ENCODE data around the gene TRAF2. TPM values are rescaled to one million over a fixed set of nuclear protein-coding genes. Genes with fewer than 3 reads are reported as not detected.

TRAF2 gene
- total RNA-seq, 1 experiment from 2014 or later, result 61.9 TPM

- peak; percentile 58 for DNase-seq (ENCODE audit: low read depth)
- in situ Hi-C loops (cut with HindIII; ENCODE audit: low pct_unique_long_range_greater_than_20kb, low sequenced_read_pairs), result no loop called here
These were observed 37.6 kb downstream of the TRAF2 start for GRCh38 chr9:136923881-136924280.

GRCh38 chr9:136925414-136926153 is 39.3 kb downstream of the TRAF2 start:
- in situ Hi-C loops (cut with HindIII; ENCODE audit: low pct_unique_long_range_greater_than_20kb, low sequenced_read_pairs), result no loop called here
- no peak for DNase-seq (ENCODE audit: low read depth)

GRCh38 chr9:136926154-136926704 is 39.9 kb downstream of the TRAF2 start:
- no peak for DNase-seq (ENCODE audit: low read depth)
- in situ Hi-C loops (cut with HindIII; ENCODE audit: low pct_unique_long_range_greater_than_20kb, low sequenced_read_pairs), result no loop called here

DNA sequence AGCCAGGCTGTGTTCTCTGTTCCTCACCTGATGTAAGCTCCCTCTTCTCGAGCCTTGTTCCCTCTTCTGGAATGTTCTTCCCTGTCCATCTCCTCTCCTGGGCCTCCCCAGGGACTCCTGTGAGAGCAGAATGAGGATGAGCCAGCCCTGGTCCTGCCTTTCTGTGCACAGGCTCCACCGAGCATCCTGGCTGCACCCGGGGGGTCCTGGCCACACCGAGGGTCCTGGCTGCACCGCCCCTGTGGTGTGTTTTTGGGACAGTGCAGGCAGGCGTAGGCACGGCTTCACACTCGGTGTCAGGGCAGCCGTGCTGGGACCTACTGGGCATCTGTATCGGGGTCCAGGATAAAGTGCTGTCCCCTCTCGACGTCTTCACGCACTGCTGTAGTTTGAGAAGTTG is 40.4 kb downstream of the TRAF2 start:
- DNase-seq (ENCODE audit: low read depth), result no peak
- in situ Hi-C loops (cut with HindIII; ENCODE audit: low pct_unique_long_range_greater_than_20kb, low sequenced_read_pairs), result no loop called here

DNA sequence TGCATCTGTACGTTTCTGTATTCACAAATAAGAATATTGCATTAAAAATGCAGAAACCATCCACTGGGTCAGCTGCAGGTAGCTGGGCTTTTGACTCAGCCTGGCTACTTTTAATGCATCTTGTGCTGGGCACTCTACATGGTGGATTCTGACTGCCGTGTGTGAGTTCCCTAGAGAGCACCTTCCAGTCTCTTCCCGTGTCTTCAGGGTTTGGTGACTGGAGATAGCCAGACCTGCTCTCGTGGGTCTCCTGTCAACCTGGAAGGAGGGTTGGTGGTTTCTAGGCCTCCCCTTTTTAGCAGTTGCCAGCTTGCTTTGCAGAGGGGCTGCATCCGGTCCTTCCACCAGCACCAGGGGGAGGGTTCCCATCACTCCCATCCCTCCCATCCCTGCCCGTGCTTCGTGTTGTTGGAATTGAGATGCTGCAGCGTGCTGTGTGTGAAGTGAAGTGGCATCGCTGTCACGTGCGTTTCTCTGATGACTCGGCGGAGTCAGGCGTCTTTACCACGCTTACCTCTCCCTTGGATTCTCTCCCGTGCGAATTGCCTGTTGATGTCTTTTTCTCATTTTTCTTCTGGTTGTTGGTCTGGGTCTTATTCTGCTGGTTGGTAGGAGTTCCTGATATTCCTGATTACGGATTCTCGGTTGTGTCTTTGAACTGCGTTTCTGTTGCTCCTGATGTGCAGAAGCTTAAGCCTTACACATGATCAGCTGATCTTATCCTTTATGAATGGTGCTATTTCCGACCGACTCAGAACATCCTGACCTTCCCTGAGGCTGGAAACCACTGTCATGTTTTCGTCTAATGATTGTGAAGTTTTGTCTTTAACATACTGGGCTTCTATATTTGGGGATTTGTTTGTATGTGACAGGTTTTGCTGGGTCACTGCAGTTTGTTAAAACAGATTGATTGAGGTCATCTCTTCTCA is 41.3 kb downstream of the TRAF2 start:
- in situ Hi-C loops (cut with HindIII; ENCODE audit: low pct_unique_long_range_greater_than_20kb, low sequenced_read_pairs), result no loop called here
- no peak for DNase-seq (ENCODE audit: low read depth)

- DNase-seq (ENCODE audit: low read depth), result no peak
- in situ Hi-C loops (cut with HindIII; ENCODE audit: low pct_unique_long_range_greater_than_20kb, low sequenced_read_pairs), result no loop called here
These were observed 42.3 kb downstream of the TRAF2 start for GRCh38 chr9:136928591-136928990.

DNA sequence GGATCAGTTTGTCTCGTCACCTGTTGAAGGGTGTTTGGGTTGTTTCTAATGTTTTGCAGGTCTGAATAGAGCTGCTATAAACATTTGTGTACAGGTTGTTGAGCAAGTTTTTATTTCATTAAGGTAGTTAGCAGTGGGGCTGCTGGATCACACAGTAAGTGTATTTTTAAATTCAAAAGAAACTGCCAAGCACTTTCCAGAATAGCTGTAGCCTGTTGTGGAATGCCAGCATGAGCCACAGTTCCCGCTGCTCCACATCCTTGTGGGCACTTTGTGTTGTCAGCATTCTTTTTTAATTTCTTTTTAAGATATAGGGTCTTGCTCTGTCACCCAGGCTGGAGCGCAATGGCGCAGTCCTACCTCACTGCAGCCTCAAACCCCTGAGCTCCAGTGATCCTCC is 43.7 kb downstream of the TRAF2 start:
- no peak for DNase-seq (ENCODE audit: low read depth)
- in situ Hi-C loops (cut with HindIII; ENCODE audit: low pct_unique_long_range_greater_than_20kb, low sequenced_read_pairs), result no loop called here

GRCh38 chr9:136931611-136932130 is 45.4 kb downstream of the TRAF2 start:
- DNase-seq (ENCODE audit: low read depth), result no peak
- in situ Hi-C loops (cut with HindIII; ENCODE audit: low pct_unique_long_range_greater_than_20kb, low sequenced_read_pairs), result no loop called here

DNA sequence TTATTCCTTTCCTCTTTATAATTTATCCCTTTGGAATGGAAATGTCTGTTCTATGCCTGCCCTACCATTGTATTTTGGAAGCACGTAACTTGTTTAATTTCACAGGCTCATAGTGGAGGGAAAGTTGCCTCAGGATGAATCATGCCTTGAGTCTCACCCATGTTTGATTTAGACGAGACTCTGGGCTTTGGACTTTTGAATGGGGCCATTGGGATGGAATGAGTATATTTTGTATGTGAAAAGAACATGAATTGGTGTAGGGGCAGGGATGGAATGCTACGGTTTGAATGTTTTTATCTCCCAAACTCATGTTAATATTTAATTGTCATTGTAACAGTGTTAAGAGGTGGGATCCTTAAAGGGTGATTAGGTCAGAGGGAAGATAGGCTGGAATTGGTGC is 48.0 kb downstream of the TRAF2 start:
- in situ Hi-C loops (cut with HindIII; ENCODE audit: low pct_unique_long_range_greater_than_20kb, low sequenced_read_pairs), result no loop called here

DNA sequence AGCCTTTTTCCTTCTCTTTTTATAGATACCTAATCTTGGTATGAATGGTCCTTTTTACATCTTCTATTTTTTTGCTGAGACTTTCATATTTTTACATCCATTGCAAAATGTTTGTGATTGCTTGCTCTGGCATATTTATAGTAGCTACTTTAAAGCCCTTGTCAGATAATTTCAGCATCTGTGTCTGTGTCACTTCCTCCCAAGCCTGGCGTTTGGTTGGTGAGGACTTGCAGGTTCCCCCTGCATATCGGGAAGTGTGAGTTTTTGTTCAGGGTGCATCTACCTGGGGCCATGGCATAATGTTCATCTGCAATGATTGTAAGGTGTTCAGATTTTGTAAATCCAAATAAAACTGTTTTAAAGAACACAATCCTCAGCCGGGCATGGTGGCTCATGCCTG is 49.3 kb downstream of the TRAF2 start:
- no peak for DNase-seq (ENCODE audit: low read depth)
- in situ Hi-C loops (cut with HindIII; ENCODE audit: low pct_unique_long_range_greater_than_20kb, low sequenced_read_pairs), result no loop called here

More for the DNA sequence above, 48.0 kb downstream of the TRAF2 start:
- DNase-seq (ENCODE audit: low read depth), result no peak

GRCh38 chr9:136936645-136937170 is 50.4 kb downstream of the TRAF2 start:
- in situ Hi-C loops (cut with HindIII; ENCODE audit: low pct_unique_long_range_greater_than_20kb, low sequenced_read_pairs), result no loop called here
- DNase-seq (ENCODE audit: low read depth), result no peak

DNA sequence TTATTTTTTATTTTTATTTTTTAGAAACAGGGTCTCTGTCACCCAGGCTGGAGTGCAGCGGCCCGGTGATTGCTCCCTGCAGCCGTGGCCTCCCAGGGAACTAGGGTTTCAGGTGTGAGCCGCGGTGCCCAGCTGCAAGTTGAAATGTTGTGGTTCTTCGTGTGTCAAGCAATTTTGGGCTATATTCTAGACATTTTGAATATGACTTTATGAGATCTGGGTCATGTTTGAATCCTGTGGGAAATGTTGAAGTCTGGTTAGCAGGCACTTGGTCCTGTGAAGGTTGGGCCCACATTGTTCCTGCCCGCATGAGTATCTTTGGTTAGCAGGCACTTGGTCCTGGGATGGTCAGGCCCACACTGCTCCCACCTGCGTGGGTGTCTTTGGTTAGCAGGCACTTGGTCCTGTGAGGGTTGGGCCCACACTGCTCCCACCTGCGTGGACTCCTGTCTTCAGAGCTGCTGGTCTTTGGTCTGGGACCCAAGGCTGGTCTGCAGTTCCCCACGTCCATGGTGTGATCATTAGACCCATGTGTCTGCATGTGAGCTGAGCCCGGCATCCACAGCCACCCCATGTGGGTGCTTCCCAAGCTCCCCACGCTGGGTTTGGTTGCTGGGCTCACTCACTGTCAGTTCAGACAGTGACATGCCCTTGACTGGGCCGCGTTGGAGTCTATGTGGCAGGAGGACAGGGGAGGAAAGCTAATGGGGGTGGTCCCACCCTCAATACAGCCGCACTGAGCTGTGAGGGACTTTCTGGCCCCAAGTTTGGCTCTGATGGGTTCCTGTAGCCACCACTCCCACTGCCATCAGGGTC is 51.1 kb downstream of the TRAF2 start:
- in situ Hi-C loops (cut with HindIII; ENCODE audit: low pct_unique_long_range_greater_than_20kb, low sequenced_read_pairs), result no loop called here
- DNase-seq (ENCODE audit: low read depth), result no peak

DNA sequence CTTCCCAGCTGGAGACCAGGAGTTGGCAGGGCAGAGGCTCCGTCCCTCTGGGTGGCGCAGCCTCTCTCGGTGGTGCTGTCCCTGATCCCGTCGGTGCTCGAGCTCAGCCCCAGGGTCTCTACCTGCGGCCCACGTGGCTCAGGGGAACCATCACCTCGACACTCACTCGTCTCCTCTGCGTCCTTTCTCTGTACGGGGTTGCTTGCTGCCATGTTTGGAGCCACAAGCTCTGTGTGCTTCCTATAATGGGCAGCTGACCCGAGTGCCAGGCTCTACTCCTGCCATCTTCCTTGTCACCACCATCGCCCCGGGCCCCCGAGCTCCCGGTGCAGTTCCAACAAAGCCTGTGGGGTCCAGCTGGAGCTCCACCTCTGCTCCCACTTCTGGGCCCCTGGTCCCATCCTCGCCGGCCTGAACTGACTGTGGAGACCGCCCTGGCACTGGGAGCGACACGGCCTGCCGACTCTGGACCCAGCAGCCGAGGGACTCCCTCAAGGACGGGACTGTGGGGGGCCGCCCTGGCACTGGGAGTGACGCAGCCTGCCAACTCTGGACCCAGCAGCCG is 53.2 kb downstream of the TRAF2 start:
- in situ Hi-C loops (cut with HindIII; ENCODE audit: low pct_unique_long_range_greater_than_20kb, low sequenced_read_pairs), result no loop called here
- DNase-seq (ENCODE audit: low read depth), result no peak

- in situ Hi-C loops (cut with HindIII; ENCODE audit: low pct_unique_long_range_greater_than_20kb, low sequenced_read_pairs), result no loop called here
These were observed 53.7 kb downstream of the TRAF2 start for GRCh38 chr9:136939996-136940525.

DNA sequence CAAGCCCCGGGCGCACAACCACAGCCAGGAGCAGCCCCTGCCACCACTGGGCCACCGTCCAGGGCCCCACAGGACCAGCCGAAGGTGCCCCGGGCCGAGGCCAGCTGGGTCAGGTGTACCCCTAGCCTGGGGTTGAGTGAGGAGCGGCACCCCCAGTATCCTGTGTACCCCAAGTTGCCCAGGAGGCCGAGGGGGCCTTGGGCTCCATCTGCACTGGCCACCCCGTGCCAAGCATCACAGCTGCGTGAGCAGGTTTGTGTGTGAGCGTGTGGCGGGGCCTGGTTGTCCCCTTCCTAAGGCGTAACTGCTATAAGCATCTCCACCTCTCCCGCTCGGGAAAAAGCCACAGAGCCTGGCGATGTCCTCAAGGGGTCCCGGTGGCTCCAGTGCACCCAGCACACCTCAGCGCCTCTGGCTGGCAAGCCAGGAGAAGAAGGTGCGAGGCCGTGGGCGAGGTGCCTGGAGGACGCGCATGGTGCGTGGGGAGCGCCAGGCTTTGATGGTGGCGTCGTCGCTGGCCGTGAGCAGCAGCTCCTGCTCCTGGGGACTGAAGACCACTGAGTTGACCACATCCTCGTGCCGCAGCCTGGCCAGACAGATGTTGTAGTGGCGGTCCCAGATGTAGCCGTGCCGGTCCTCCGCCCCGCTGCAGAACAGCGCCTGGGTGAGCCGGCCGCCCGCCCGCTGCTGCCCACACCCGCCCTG is 54.4 kb downstream of the TRAF2 start:
- in situ Hi-C loops (cut with HindIII; ENCODE audit: low pct_unique_long_range_greater_than_20kb, low sequenced_read_pairs), result no loop called here
- no peak for DNase-seq (ENCODE audit: low read depth)

More at GRCh38 chr9:136939996-136940525, 53.7 kb downstream of the TRAF2 start:
- DNase-seq (ENCODE audit: low read depth), result no peak

DNA sequence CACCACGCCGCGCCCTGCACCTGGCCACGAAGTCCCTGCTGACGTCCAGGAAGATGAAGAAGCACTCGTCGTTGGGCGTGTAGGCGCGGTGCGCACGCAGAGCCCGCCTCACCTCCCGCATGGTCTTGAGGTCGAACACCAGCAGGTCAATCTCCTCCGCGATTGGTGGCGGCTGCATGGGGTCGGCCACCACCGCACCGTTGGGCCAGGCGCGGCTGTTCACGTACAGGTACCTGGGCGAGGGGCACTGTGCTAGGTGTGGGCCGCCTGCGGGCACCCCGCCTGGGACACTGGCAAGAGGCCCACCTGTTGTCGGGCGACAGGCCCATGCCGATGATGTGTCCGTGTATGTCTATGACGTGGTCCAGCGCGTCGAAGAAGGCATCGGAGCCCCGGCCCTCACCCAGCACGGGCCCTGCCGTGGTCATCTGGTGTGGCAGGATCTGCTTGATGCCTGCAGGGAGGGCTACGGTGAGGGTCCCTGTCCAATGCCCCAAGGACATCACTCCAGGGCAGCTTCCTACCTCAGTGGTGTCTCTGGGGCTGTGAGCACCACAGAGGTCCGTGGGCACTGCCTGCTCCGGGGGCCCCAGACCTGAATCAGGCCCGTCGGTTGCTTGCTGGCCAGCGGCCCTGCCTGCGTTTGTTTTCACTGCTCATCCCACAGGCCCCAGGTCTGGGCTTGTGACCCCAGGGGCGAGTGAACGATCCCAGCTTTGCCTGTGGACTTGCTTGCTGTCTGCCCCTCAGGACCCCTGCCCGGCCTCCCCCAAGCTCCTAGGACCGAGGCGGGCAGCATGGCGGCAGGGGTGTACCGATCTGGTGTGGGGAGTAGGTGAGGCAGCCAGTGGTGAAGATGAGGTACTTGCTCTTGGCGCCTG is 55.2 kb downstream of the TRAF2 start:
- in situ Hi-C loops (cut with HindIII; ENCODE audit: low pct_unique_long_range_greater_than_20kb, low sequenced_read_pairs), result no loop called here
- no peak for DNase-seq (ENCODE audit: low read depth)
